Suprapubic skin (tissue), 4 donors: ENCODE measurements around the gene S100G. TPM values are rescaled to one million over a fixed set of nuclear protein-coding genes. Genes with fewer than 3 reads are reported as not detected.

ENCODE experiments used
- DNase-seq, 2 donors: peaks; one replicate each; pipeline ENCODE4 v3.0.0-alpha.2; 2019; ENCODE audit warnings: low spot score in 2 of 2
- H3K27ac ChIP-seq: fragments of 200-600 bp; sonication (generic); one replicate; pipeline ENCODE4 v1.5.1; 2019
- H3K27me3 ChIP-seq: fragments of 200-600 bp; sonication (generic); one replicate; pipeline ENCODE4 v1.5.1; 2019
- H3K36me3 ChIP-seq: fragments of 200-600 bp; sonication (generic); one replicate; pipeline ENCODE4 v1.5.1; 2019
- H3K4me1 ChIP-seq: fragments of 200-600 bp; sonication (generic); one replicate; pipeline ENCODE4 v1.5.1; 2019
- H3K4me3 ChIP-seq: fragments of 200-600 bp; sonication (generic); one replicate; pipeline ENCODE4 v1.5.1; 2019; ENCODE audit warnings: mild to moderate bottlenecking
- H3K9me3 ChIP-seq: fragments of 200-600 bp; sonication (generic); one replicate; pipeline ENCODE4 v1.5.1; 2019
- EP300 ChIP-seq: sonication (generic); formaldehyde crosslinking; IDR thresholded peaks from one replicate; pipeline ENCODE4 v1.6.1; 2017; ENCODE audit warnings: antibody characterized with exemption
- POLR2A ChIP-seq, 2 donors: fragments of 450-650 bp; IDR thresholded peaks; one replicate each; pipeline ENCODE4 v1.6.1; 2017; ENCODE audit warnings: antibody characterized with exemption in 2 of 2, mild to moderate bottlenecking in 2 of 2, moderate library complexity in 2 of 2
- POLR2AphosphoS5 ChIP-seq, 3 donors: sonication (generic); formaldehyde crosslinking; IDR thresholded peaks; one replicate each; pipeline ENCODE4 v1.6.1; 2017; ENCODE audit warnings: antibody characterized with exemption in 3 of 3
- WGBS: methylation state at CpG from one replicate; pipeline ENCODE4 v1.1.5; 2018; 5-methylcytosine and 5-hydroxymethylcytosine counted together
- total RNA-seq, 4 donors: library from RNA; depleted of rRNA; stranded (reverse); fragments of >200 nt; gene quantifications; one replicate each; pipeline ENCODE4 v1.1.0, GENCODE V29; 2016
- TF ChIP-seq, protein P1 (sequence below), 2 donors: fragments of 200-600 bp in 1 of 2; fragments of 450-650 bp in 1 of 2; sonication (generic) in 1 of 2; IDR thresholded peaks; one replicate each; pipeline ENCODE4 v1.5.1; 2016 to 2019; ENCODE audit warnings: antibody characterized with exemption in 2 of 2, mild to moderate bottlenecking in 1 of 2, moderate library complexity in 1 of 2

S100G gene
- total RNA-seq, 4 donors from 2014 or later: not detected

DNA sequence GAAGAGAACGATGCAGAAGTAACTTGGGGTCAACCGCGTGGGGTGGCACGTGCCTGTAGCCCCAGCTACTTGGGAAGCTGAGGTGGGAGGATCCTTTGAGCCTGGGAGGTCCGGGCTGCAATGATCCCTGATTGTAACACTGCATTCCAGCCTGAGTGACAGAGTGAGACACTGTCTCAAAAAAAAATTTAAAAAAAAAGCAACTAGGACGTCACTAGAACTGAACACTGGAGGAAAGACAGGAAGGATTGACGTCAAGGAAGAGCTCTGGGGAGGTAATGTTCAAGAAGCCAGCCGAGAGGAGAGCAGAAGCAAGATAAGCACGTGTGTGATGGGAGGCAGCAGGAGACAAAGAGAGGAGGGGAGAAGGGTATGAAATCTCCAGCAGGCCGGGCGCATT is 28.7 kb downstream of the S100G start:
- H3K27me3 ChIP-seq: no peaks in the 10 kb centered on the region
- 79% methylated on average over 11 of the region's 11 CpGs for WGBS
- no peaks in the 10 kb centered on the region for H3K9me3 ChIP-seq
- H3K36me3 ChIP-seq: peaks cover 34% of the 10 kb centered on the region
- H3K4me3 ChIP-seq: no peak overlapping the region
- H3K4me1 ChIP-seq: no peaks in the 10 kb centered on the region
- no peak for DNase-seq
- TF ChIP-seq POLR2AphosphoS5 (IDR thresholded peaks at IDR 0.05) (no peak), POLR2A (IDR thresholded peaks at IDR 0.05) (no peak), EP300 (no peak)
- TF ChIP-seq, protein P1, sequence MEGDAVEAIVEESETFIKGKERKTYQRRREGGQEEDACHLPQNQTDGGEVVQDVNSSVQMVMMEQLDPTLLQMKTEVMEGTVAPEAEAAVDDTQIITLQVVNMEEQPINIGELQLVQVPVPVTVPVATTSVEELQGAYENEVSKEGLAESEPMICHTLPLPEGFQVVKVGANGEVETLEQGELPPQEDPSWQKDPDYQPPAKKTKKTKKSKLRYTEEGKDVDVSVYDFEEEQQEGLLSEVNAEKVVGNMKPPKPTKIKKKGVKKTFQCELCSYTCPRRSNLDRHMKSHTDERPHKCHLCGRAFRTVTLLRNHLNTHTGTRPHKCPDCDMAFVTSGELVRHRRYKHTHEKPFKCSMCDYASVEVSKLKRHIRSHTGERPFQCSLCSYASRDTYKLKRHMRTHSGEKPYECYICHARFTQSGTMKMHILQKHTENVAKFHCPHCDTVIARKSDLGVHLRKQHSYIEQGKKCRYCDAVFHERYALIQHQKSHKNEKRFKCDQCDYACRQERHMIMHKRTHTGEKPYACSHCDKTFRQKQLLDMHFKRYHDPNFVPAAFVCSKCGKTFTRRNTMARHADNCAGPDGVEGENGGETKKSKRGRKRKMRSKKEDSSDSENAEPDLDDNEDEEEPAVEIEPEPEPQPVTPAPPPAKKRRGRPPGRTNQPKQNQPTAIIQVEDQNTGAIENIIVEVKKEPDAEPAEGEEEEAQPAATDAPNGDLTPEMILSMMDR (IDR thresholded peaks at IDR 0.05): no peak
- no peak overlapping the region for H3K27ac ChIP-seq

DNA sequence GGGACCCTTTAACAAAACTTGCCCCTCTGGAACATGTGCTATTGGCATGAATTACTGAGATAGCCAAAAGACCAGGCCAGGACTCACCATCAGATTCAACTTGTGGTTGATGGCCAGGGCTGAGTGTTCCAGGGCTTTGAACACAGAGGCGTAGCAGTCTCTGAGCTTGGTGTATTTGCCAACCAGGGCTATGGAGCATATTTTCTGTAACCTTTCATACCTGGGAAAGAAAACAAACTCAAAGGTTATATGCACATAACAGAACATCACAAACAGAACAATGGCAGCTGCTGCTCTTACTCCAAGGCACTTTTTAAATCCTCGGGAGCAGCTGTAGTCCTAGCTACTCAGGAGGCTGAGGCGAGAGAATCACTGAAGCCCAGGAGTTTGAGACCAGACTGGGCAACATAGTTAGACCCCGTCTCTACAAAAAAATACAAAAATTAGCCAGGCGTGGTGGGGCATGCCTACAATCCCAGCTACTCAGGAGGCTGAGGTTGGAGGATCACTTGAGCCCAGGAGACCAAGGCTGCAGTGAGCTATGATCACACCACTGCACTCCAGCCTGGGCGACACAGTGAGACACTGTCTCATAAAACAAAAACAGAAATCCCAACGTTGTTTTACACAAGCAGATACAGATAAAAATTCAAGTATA is 33.2 kb downstream of the S100G start:
- WGBS: 90% methylated on average over 7 of the region's 7 CpGs
- Histone ChIP-seq H3K4me1 (no peaks in the 10 kb centered on the region), H3K4me3 (no peak overlapping the region), H3K27ac (no peak overlapping the region), H3K27me3 (no peaks in the 10 kb centered on the region), H3K9me3 (no peaks in the 10 kb centered on the region), H3K36me3 (peaks cover 53% of the 10 kb centered on the region)
- TF ChIP-seq, protein P1 (IDR thresholded peaks at IDR 0.05): no peak
- TF ChIP-seq EP300 (no peak), POLR2AphosphoS5 (IDR thresholded peaks at IDR 0.05) (no peak), POLR2A (IDR thresholded peaks at IDR 0.05) (no peak)
- DNase-seq: no peak

DNA sequence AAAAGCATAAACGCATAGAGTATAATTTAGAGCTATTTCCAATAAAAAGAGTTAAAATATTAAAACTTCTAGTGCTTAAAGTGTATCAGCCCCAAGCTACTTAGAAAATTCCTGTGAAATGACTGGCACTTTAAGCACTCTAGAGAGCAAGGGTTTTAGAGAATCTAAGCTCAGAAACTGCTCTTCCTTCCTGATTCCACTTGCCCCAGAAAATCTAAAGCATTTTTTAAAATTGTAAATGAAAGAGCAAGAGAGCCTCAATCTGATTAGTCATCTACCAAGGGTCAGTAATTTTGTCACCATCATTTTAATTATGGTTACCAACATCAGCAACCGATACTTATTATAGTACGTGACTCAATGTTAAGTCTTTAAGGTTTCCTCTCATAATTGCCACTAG is 37.6 kb downstream of the S100G start:
- TF ChIP-seq POLR2AphosphoS5 (IDR thresholded peaks at IDR 0.05) (no peak), POLR2A (IDR thresholded peaks at IDR 0.05) (no peak), EP300 (no peak)
- TF ChIP-seq, protein P1 (IDR thresholded peaks at IDR 0.05): no peak
- no peaks in the 10 kb centered on the region for H3K9me3 ChIP-seq
- no peaks in the 10 kb centered on the region for H3K4me1 ChIP-seq
- no peak for DNase-seq
- no peak overlapping the region for H3K4me3 ChIP-seq
- no peak overlapping the region for H3K27ac ChIP-seq
- no peaks in the 10 kb centered on the region for H3K27me3 ChIP-seq
- 93% methylated on average over 3 of the region's 3 CpGs for WGBS
- H3K36me3 ChIP-seq: peaks cover 49% of the 10 kb centered on the region

DNA sequence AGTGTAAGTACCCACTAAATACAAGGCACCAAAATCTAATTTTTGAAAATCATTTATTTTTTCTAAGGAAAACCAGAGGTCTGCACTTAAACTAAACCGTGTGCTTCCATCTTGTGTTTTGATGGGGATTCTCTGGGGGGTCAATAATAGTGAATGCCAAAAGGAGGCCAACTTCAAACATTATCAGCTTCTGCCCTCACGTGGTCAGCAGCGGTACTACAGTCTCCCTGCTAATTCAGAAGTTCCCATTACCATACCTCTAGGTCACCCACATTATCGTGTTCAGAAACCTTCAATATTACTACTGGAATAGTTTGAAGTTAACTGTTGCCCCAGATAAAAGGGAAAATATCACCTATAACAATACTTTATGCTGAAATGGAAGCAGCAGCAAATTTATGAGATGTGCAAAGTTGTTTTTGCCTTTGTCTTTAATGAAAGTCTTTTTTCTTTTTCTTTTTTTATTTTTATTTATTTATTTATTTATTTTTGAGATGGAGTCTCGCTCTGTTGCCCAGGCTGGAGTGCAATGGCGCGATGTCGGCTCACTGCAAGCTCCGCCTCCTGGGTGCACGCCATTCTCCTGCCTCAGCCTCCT is 45.2 kb downstream of the S100G start:
- peak in 1 of 2 donors; percentile 74 for DNase-seq

DNA sequence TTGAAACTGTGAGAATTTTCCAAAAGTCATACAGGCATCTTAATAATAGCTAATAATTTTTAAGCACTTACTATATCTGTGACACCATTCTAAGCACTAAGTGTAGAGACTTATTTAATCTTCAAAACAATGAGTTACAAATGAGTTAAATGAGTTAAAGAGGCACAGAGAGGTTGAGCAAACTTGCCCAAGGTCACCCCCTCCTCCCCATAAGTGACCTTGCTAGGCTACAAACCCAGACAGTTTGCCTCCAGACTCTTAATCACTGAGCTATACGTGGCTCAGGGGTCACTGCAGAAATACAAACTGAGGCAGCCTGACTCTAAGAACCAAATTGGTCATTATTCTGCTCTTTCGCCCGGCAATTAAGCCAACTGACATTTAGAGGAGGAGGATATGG is 47.0 kb downstream of the S100G start:
- Histone ChIP-seq H3K4me1 (no peaks in the 10 kb centered on the region), H3K9me3 (no peaks in the 10 kb centered on the region), H3K27me3 (no peaks in the 10 kb centered on the region), H3K27ac (no peak overlapping the region), H3K4me3 (no peak overlapping the region), H3K36me3 (peaks cover 10% of the 10 kb centered on the region)
- DNase-seq: no peak
- no peak for TF ChIP-seq EP300
- TF ChIP-seq, protein P1 (IDR thresholded peaks at IDR 0.05): no peak
- TF ChIP-seq POLR2A (IDR thresholded peaks at IDR 0.05): no peak
- no peak for TF ChIP-seq POLR2AphosphoS5 (IDR thresholded peaks at IDR 0.05)
- 72% methylated on average over 3 of the region's 3 CpGs for WGBS

More for the DNA sequence above, 45.2 kb downstream of the S100G start:
- Histone ChIP-seq H3K4me3 (no peak overlapping the region), H3K27me3 (no peaks in the 10 kb centered on the region), H3K27ac (no peak overlapping the region), H3K4me1 (no peaks in the 10 kb centered on the region), H3K9me3 (no peaks in the 10 kb centered on the region), H3K36me3 (peaks cover 19% of the 10 kb centered on the region)
- 53% methylated on average over 10 of the region's 10 CpGs for WGBS
- TF ChIP-seq POLR2AphosphoS5 (IDR thresholded peaks at IDR 0.05): no peak
- TF ChIP-seq, protein P1 (IDR thresholded peaks at IDR 0.05): peak; percentile 66 to 79
